ENCODE data around the gene PDCD4. TPM values are rescaled to one million over a fixed set of nuclear protein-coding genes. Genes with fewer than 3 reads are reported as not detected.
A peak's percentile ranks its signal among the peaks of the same experiment; 100 is the strongest.
"Not testable (repeated sequence)": the region's sequence is repeated elsewhere in the genome, so short reads cannot be mapped to it uniquely, and the experiment has no call there.

PDCD4 gene
- polyA plus RNA-seq, 3 donors: 186 to 250 (median 231) TPM

DNA sequence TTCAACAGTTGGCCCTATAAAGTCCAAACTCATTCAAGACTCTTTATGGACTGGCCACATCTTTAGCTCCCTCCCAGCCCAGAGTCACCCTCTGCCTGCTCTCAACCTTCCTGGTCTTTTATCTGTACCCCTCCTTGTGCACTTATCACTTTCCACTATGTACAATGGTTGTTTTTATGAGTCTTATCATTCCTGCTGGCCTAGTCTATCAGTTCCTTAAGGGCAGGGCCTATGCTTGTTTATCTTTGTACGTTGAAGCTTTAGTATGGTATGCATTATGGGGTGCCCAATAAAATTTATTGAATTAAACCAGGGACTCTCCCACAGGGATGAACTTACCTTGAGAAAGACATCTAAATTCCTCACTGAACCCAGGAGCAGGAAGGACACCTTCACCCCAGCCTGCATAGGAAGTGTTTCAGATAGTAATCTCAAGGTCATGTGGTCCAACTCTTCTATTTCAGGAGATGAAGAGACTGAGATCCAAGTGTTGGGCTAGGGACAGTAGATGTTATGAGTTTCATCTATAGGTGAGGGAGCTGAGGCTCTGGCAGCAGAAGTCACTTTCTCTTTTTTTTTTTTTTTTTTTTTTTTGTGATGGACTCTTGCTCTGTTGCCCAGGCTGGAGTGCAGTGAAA is 13.3 kb upstream of the PDCD4 start:
- no peak for DNase-seq

DNA sequence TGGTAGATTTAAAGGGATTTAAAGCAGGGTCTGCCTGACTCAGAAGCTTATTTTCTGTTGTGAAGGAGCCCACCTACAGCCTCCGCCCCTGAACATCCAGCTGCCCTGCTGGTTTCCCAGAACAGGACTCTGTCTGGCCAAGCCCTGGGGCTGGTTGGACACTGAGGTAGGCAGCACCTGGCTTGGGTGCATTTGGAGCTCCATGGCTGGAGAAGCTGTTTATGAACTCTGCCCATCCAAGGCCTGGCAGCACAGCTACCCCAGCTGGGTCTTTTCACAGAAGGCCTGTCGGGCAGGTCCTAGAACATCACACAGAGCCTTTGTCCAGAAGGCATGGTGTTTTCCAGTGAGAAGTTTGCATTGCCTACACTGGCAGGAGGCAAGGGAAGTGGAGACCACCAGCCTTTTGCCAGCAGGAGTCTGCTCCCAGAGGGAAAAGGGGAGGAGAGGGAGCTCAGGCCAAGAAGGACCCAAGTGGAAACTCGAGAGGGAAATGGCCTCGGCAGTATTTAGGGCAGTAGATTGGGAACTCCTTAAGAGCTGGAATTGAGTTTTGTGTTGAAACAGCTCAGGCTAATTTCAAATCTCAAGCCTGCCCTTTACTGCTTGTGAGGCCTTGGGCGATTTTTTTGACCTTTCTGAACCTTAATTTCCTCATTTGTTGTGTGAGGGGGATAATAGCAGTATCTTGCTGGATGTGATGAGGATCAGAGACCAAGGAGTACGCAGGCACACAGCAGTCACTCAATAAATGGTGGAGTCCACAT is 12.3 kb upstream of the PDCD4 start:
- no peak for DNase-seq

DNA sequence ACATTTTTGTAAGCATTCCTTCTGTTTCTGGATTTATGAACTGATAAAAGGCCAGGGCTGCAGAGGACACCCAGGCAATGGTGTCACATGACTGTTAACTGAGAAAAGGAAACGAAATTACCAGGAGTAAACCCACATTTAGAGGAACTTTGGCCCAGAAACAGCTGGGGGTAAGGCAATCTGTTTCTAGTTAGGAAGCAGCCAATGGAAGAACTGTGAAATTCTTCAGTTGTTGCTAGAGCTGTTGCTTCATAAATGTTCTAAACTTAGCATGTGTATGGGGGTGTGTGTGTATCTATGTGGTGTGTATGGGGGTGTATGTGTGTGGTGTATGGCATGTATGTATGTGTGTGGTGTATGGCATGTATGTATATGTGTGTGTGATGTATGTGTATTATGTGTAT is 11.8 kb upstream of the PDCD4 start:
- DNase-seq: no peak

DNA sequence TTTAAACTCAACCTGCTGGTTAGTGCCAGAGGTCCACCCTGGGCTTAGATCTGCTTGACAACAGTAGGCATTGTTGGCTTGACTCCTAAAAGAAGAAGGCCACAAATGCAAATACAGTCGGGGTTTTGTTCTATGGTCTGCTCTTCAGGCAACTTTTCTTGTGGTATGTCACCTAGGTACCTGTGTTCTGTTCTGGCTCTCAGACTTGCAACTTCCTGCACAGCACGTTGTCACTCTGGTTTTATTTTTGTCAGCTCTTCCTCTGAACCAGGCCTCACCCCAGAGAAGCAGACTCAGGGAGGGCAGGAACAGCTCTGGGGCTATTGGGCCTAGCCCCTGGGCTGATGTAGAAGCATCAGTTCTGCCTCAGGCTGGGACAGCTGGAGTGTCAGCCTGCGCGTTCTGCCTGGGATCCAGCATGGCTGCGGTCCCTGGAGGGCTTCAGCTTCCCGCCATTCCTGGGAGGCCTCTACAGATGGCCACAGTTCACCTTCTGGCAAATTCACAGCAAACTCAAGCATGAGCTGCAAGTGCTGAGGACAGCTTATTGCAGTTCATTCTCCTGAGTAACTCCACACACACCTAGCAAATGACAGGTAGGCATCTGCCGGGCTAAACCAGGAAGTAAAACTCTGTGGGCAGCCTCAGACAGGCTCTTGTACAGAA is 11.0 kb upstream of the PDCD4 start:
- no peak for DNase-seq

DNA sequence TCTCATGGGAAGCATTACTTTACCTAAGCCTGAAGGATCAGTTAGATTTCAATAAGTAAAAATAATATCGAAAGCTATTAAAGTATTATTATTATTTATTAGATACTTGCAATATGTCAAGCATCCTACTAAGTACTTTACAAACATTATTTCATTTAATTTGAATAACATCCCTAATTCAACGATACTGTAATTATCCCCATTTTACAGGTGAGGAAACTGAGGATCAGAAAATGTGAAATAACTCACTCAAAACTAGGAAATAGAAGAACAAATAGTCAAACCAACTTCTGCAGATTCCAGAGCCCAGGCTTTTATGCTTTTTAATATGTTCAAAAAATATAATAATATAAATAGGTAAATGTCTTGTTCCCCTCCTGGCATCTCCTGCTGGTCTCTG is 10.3 kb upstream of the PDCD4 start:
- no peak for DNase-seq

DNA sequence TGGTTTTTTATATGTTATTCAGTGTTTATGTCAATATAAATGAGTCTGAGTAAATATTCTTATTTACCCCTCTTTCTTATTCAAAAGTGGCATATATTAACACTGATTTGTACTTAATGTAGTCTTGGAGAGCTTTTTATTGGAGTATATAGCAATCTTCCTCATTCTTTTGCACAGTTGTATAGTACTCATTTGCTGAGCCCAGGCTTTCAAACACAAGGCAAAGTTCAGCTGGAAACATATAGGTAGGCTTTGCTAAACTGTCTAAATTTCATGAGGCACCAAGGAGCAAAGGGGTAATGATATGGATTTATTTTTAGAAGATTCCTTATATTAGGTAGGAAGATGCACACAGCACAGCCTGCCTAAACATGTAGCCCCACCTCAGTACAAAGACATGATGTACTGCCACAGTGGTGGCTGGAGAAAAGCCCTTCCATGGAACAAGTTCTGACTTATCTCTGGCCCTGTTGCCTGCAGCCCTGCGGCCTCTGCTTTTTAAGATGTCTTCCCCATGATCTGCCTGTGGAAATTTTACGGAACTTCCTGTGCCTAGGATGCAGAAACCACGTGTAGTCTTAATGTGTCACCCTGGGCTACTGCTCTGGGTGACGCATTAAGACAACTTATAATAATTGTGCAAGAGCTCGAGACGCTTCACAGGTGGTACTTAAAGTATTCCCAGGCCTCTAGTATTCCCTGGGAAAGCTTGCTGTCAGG is 9.6 kb upstream of the PDCD4 start:
- no peak for DNase-seq

DNA sequence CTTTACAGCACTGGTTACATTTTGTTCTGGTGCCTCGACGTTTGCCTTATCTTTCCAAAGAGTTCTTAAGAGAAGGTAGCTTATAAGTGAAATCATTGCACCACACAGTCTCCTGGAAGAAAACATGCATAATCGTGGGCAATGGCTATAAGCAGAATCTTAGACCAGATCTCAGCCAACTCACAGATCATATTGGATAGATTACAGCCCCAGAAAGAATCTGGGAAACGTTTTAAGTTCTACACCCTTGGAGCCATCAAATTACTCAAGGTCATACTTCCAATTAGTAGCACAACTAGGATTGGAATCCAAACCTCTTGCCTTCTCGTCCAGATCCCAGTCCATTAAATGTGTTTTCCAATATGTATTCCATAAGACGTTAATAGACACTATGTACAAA is 8.8 kb upstream of the PDCD4 start:
- no peak for DNase-seq

DNA sequence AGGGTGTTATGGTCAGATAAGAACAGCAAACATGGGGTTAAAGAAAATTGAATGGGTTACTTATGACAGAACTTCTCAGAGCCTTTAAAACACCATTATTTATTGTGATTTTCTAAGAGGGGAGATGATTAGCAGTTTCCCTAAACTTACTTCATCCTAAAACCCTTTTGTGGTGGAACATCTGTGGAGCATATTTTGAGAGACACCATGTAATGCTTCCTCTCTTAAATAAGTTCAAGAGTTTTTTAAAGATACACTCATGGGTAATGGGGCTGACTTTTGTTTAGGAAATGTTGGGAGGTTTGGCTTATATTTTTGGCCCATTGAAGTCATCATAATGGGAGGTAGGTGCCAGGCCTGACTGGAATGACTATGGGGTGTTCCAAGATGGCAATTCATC is 8.4 kb upstream of the PDCD4 start:
- no peak for DNase-seq

DNA sequence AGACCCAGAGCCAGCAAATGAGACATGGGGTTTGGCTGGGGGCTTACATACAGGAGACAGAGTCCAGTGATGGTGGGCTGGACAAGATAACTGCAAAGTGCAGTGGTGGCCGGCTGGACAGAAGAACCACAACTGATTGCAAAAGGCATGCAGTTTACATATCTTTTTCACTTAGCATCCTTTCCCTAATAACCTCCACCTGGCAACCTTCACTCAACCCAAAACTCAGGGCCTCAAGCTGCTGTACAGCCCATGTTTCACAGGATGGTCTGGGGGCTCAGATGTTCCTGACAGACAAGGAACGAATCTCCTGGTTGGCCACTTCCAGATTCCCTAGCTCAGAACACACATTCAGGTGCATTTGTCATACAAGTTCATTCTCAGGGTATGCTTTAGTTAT is 7.8 kb upstream of the PDCD4 start:
- DNase-seq: no peak

DNA sequence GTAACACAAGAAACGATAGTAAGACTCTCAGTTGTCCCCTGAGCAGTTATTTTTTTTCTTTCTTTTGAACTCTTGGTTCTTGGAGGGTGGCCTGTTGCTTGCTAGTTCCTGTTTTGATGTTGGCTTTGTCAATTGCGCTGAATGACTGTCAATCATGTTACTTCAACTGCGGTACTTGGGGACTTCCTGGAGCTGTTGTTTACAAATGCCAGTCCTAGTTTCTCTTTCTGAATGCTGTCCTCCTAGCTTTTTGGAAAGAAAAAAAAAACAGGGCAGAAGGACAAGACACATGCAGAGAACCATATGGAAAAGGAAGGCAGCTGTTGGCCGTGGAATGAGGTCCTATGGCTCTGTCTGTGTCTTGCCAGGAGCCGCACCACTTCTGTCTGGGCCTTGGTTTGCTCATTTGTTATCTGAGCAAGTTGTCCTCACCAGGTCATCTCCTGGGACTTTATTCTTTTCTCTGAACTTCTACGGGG is 7.0 kb upstream of the PDCD4 start:
- no peak for DNase-seq

DNA sequence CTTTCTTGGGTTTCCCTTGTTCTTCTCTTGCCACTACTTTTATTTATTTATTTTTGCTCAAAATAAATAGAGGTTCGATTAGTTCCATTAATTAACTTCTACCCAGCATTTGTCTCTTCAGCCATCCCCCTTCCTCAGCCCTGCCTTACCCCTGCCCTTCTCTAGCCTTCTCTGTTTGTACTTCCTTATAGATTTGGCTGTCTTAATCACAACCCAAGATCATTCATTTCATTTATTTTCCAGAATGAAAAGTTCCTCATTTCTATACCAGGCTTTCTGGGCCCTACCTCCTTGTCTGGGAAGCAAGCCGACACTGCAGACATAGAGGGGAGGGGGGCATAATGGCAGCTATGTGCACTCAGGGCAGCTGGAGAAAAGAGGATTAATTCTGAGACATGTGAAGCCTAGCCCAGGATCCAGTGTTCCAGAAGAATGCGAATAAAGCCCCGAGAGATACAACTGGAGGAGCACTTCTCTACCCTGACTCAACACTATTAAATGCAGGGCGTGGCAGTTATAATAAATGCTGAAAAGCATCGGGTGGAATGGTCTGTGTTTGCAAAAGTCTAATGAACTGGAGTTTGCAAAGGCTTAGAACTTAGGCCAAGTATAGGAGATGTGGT is 6.4 kb upstream of the PDCD4 start:
- no peak for DNase-seq

DNA sequence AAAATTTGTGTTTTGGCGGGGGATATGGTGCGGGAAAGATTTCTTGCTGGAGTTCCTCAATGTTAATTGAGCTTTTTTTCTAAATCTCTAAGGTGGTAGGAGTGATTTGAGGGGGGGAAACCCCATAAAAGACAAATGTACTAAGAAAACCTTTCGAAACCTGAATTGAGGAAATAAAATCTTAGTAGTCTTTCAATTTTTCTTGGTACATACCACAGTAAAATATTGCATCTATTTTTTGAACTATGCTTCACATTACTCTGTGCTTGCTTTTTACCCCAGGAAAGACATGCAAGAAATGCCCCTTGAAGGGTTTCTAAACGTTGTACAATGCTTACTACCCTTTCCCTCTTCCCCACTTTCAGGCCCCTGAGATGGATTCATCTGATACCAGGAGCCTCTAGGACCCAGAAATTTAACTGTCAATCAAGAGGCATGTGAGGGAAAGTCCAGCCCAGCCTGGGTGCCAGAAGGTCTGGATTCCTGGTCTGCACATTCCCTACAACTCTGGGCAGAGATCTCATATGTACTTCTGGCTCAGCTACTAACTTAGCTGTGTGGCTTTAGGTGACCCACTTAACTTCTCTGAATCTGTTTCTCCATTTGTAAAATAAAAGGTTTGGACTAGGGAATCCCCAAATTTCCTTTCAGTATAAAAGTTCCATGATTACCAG is 5.8 kb upstream of the PDCD4 start:
- no peak for DNase-seq

DNA sequence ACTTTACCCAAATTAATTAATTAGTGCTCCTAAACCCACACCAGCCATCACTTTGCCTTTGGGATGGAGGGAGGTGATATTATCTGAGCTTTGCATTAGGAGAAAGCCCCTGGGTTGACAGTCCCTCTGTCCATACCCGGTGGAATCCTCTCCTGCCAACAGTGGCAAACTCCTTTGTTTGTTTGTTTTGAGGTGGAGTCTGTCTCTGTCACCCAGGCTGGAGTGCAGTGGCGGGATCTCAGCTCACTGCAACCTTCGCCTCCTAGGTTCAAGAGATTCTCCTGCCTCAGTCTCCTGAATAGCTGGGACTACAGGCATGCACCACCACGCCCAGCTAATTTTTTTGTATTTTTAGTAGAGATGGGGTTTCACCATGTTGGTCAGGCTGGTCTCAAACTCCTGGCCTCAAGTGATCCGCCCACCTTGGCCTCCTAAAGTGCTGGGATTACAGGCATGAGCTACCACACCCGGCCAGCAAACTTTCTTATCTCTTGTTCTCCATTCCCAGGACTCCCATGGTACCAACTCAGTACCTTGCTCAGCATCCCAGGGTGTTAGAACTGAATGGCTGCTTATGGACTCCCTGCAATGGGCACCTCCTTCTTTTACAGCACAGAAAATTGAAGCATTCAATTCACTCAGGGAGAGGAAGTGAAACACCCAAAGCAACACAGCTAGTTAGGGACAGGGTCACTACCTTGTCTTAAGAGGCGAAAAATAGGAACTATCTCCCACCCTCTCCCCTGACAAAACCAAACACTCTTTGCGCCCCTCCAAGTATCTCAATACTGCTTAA is 4.5 kb upstream of the PDCD4 start:
- not testable (repeated sequence) for DNase-seq

DNA sequence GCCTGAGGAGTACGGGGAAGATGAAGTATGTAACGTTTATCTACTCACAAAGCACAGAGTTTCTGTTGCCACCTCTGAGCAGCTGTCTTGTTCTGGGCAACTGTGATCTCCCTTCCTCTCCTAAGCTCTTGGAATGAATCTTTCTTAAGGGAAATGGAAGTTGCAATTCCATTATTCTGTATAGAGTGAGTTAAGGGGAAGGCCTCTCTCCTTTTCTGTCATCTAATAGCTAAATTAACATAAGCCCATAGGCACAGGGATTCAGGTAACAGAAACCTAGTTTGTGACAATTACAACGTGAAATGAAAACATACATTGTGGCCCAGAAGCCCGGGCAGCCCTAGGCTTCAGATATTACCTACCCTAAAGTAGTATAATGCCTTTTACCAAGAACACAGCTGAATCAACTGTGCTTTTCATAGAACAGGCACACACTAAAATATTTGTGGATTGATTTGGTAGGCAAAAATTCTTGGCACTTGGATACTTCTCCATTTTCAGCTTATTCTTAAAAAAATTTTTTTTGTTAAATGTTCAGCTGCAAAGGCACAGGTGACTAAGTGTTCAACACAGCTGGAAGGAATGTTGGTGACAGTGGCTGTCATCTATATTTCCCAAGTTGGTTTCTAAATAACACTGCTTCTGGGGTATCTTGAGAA is 3.8 kb upstream of the PDCD4 start:
- no peak for DNase-seq

DNA sequence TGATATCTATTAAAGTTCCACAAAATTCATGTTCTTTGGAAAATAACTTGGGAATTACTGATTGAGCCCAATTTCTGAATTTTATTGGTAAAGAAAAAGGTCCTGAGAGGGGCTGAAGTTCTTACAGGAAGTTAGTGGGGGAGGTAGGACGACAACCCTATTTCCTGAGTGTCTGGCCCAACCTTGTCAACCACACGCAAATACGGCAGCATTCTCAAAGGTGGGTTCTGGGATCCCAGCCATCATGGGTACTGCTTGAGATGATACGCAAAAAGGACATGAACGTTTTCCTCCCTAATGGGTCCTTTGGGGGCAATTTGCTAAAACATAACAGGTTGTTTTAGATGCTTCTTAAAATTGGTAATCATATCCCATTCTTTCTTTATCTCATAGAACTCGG is 2.7 kb upstream of the PDCD4 start:
- DNase-seq: no peak

DNA sequence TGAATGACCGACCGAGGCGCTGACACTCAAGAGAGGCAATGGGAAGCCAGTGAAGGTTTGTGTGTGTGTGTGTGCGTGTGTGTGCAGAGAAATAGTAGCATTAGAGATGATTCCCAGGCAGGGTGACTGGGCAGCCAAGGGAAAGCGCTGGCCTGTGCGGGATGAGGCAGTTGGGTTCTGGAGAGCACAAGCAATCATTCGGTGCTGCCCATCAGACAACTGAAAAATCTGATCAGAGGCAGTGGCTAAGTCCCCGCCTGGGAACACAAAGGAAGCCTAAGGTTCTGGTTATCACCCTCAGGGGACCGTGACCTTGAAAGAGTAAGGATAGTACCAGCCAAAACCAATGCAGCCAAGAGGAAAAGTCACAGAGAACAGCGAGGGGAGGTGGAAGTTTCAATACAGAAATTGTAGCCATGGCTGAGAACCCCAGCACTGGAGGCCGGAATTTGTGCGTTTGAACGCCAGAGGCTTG is 868 bp upstream of the PDCD4 start:
- DNase-seq: no peak

DNA sequence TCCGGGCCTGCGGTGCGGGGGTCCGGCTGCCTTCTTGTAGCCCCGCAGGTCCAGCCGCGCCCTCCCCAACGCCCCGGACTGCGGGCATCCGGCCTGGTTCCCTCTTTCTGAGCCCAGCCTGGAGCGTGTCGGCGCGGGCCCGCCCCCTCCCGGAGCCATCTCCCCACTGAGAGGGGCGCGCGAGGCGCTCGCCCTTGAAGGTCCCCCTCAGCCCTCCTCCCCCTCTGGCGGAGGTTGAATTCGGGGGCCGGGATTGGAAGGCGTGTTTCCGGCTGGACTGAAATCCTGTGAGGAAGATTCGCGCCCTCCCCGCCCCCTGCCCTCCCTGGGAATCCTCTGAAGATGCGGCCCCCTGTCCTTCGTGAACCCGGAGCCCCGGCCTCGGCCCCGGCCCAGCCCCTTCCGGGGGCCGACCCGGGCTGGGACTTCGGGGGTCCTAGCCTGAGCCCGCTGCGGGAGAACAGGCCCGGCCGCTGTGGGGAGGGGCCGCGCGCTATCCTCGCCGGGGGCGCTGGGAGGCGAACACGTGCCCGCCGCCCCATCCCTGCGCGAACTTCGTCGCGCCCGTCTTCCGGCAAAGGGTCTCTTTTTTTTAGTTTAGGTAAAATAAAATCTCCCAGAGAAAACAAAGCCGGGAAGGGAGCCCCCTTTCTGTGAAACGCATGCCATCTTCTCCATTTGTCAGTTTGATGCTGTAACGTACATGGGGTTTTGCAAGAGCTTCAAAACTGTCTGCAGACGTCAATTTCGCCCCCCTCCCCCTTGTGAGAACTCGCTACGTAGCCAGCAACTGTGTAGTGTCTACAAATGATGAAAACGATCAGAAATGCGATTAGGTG is 636 bp downstream of the PDCD4 start:
- DNase-seq: peak; percentile 85

DNA sequence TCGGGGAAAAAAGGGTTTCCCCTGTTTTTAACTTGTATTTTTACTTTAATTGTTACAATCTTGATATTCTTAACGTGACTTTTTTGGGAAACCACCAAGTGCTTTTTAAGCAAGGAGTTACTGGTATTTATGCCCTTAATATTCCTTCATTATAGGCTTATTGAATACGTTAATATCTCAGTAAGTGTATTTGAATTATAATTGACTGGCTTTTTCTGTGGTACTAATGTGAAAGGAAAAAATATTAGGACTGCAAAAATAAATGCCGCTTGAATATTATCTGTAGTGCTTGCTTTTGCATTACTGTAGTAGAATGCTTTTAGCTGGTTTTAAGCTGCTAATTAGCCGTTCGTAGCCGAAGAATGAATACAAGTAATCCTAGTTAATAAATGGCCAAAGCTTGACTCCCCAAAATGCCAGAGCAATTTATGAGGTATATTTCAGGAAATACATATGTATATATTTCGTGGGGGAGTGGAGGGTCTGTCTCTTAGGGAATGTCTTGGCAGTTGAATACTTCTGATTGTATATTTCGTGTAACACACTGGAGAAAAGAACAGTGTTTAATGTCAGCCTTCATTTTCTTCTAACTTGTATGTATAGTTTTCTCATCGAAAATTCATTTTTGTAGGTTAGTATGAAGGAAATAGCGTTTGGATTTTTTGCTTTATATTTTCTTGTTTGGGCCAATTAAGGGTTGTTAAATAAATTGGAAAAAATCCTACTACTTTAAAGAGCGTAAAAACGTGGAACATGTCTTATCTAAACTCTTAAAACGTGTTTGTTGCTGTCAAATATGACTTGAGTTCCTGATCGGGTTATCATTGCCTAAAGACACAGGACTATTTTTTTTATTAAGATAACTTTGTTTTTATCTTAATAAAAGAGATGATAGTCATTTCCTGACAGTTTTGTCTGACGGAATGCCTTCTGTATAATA is 1.5 kb downstream of the PDCD4 start:
- no peak for DNase-seq

Data from renal pelvis (tissue), 4 donors.